Caco-2 (cell line): ENCODE measurements around the gene BDH1. TPM values are rescaled to one million over a fixed set of nuclear protein-coding genes. Genes with fewer than 3 reads are reported as not detected.

Experiments
- BruUV-seq: library from RNA; stranded (reverse); fragments of 400-500 nt; replicated peaks from 2 replicates; lab custom pipeline; 2021; lab: Mats Ljungman, UMichigan
- CTCF ChIA-PET: fragments of 300-600 bp; sonication (Branson Sonifier 250); formaldehyde crosslinking; loops from one replicate; lab custom pipeline; 2022; ENCODE audit warnings: antibody characterized with exemption; lab: Charles Lee
- POLR2A ChIA-PET: fragments of 300-600 bp; sonication (Branson Sonifier 250); formaldehyde crosslinking; loops from one replicate; lab custom pipeline; 2022; ENCODE audit warnings: antibody characterized with exemption; lab: Charles Lee
- DNase-seq, 2 experiments: peaks; one replicate each; pipeline versions ENCODE4 v3.0.0 to v3.0.0-alpha.2; 2020 to 2022
- H3K27me3 ChIP-seq: replicated peaks from 2 replicates; pipeline ENCODE4 v1.6.0; 2011; ENCODE audit warnings: low read length; ENCODE audit not compliant: control insufficient read depth, insufficient read depth
- H3K36me3 ChIP-seq: 2 replicates; pipeline ENCODE4 v1.5.1; 2011; ENCODE audit warnings: low read length; ENCODE audit not compliant: control insufficient read depth, insufficient read depth
- H3K4me1 ChIP-seq: fragments of 250-450 bp; sonication (Bioruptor Pico); 2 replicates; pipeline ENCODE4 v1.5.1; 2020; ENCODE audit warnings: mild to moderate bottlenecking
- H3K4me3 ChIP-seq: 2 replicates; pipeline ENCODE4 v1.5.1; 2011; ENCODE audit warnings: low read depth, mild to moderate bottlenecking, control low read depth, low read length
- H3K9me3 ChIP-seq: fragments of 250-450 bp; sonication (Bioruptor Pico); 2 replicates; pipeline ENCODE4 v1.5.1; 2020; ENCODE audit warnings: mild to moderate bottlenecking, moderate library complexity
- H3K27ac Mint-ChIP-seq: one replicate; pipeline ENCODE4 v1.8.0; 2022; ENCODE audit warnings: mixed read lengths; ENCODE audit not compliant: unreplicated experiment
- H3K27me3 Mint-ChIP-seq: one replicate; pipeline ENCODE4 v1.8.0; 2022; ENCODE audit warnings: mixed read lengths; ENCODE audit not compliant: insufficient read depth, unreplicated experiment
- H3K36me3 Mint-ChIP-seq: one replicate; pipeline ENCODE4 v1.8.0; 2022; ENCODE audit warnings: mild to moderate bottlenecking, mixed read lengths; ENCODE audit not compliant: insufficient read depth, unreplicated experiment
- H3K4me1 Mint-ChIP-seq: one replicate; pipeline ENCODE4 v1.8.0; 2022; ENCODE audit warnings: low read depth, mixed read lengths; ENCODE audit not compliant: unreplicated experiment
- H3K4me3 Mint-ChIP-seq: one replicate; pipeline ENCODE4 v1.8.0; 2022; ENCODE audit warnings: mild to moderate bottlenecking, moderate library complexity, mixed read lengths; ENCODE audit not compliant: unreplicated experiment
- H3K9me3 Mint-ChIP-seq: one replicate; pipeline ENCODE4 v1.8.0; 2022; ENCODE audit warnings: mixed read lengths; ENCODE audit not compliant: unreplicated experiment
- CTCF ChIP-seq, 2 experiments: fragments of 200-600 bp in 1 of 2; IDR thresholded peaks; 1 replicate in 1 of 2; 2 replicates in 1 of 2; pipeline versions ENCODE4 v1.5.1 to v1.8.0; 2011 to 2022; ENCODE audit warnings: antibody characterized with exemption in 1 of 2, control low read depth in 1 of 2, inconsistent platforms in 1 of 2, low read depth in 1 of 2, low read length in 1 of 2, mild to moderate bottlenecking in 1 of 2, moderate library complexity in 1 of 2; ENCODE audit not compliant: insufficient read depth in 1 of 2, severe bottlenecking in 1 of 2, unreplicated experiment in 1 of 2
- intact Hi-C: fragments of 100-400 bp; cut with micrococcal nuclease; formaldehyde crosslinking; loops from one replicate; pipeline ENCODE4 v1.10.0; 2022; ENCODE audit not compliant: unreplicated experiment
- total RNA-seq: library from RNA; stranded (reverse); gene quantifications from 2 replicates; pipeline ENCODE4 v1.2.3, GENCODE V29; 2022

BDH1 gene
- total RNA-seq, 1 experiment from 2014 or later: 41.8 TPM

GRCh38 chr3:197465996-197466549 is 89.7 kb downstream of the BDH1 start:
- intact Hi-C loops: loop anchor here (5.0 kb wide), 1 partner anchor 36 kb away; no protein-coding TSS in a partner anchor
- no peaks in the 10 kb centered on the region for H3K9me3 ChIP-seq
- peaks cover 44% of the 10 kb centered on the region for H3K4me1 ChIP-seq
- no peaks in the 10 kb centered on the region for H3K27me3 Mint-ChIP-seq
- H3K36me3 Mint-ChIP-seq: no peaks in the 10 kb centered on the region
- CTCF ChIA-PET: interaction anchor here (0.6 kb wide), 1 partner anchor 8 kb away, joined by 3 read pairs; no protein-coding TSS in a partner anchor
- no peak overlapping the region for H3K4me3 ChIP-seq
- peaks cover 38% of the 10 kb centered on the region for H3K4me1 Mint-ChIP-seq
- peak in 1 of 2 experiments; percentile 21 for DNase-seq
- POLR2A ChIA-PET: no interaction called here
- TF ChIP-seq CTCF (IDR thresholded peaks at IDR 0.05; ENCODE audit: insufficient read depth in 1 of 2, low read depth in 1 of 2, low read length in 1 of 2, severe bottlenecking in 1 of 2, unreplicated experiment in 1 of 2): no peak
- no peak overlapping the region for H3K4me3 Mint-ChIP-seq
- H3K9me3 Mint-ChIP-seq: no peaks in the 10 kb centered on the region
- BruUV-seq: no TSS peak
- no peaks in the 10 kb centered on the region for H3K27me3 ChIP-seq
- no peaks in the 10 kb centered on the region for H3K36me3 ChIP-seq
- peak overlapping the region; percentile 76 for H3K27ac Mint-ChIP-seq

- H3K36me3 Mint-ChIP-seq: no peaks in the 10 kb centered on the region
- H3K9me3 ChIP-seq: no peaks in the 10 kb centered on the region
- TF ChIP-seq CTCF (IDR thresholded peaks at IDR 0.05; ENCODE audit: insufficient read depth in 1 of 2, low read depth in 1 of 2, low read length in 1 of 2, severe bottlenecking in 1 of 2, unreplicated experiment in 1 of 2): no peak
- H3K27me3 Mint-ChIP-seq: no peaks in the 10 kb centered on the region
- no peaks in the 10 kb centered on the region for H3K9me3 Mint-ChIP-seq
- no peak overlapping the region for H3K4me3 Mint-ChIP-seq
- H3K36me3 ChIP-seq: no peaks in the 10 kb centered on the region
- POLR2A ChIA-PET: no interaction called here
- H3K4me1 Mint-ChIP-seq: peaks cover 36% of the 10 kb centered on the region
- peak overlapping the region; percentile 76 for H3K27ac Mint-ChIP-seq
- no TSS peak for BruUV-seq
- CTCF ChIA-PET: no interaction called here
- intact Hi-C loops: loop anchor here (5.0 kb wide), 1 partner anchor 37 kb away; no protein-coding TSS in a partner anchor
- DNase-seq: no peak
- no peaks in the 10 kb centered on the region for H3K27me3 ChIP-seq
- H3K4me1 ChIP-seq: peaks cover 43% of the 10 kb centered on the region
- H3K4me3 ChIP-seq: no peak overlapping the region
Observed at GRCh38 chr3:197465197-197465995, 90.4 kb downstream of the BDH1 start.

GRCh38 chr3:197464794-197465193 is 91.0 kb downstream of the BDH1 start:
- peaks cover 43% of the 10 kb centered on the region for H3K4me1 ChIP-seq
- POLR2A ChIA-PET: no interaction called here
- peak overlapping the region; percentile 76 for H3K27ac Mint-ChIP-seq

More at GRCh38 chr3:197464794-197465193, 91.0 kb downstream of the BDH1 start:
- Mint-ChIP-seq H3K4me3 (no peak overlapping the region), H3K4me1 (peaks cover 36% of the 10 kb centered on the region), H3K36me3 (no peaks in the 10 kb centered on the region), H3K27me3 (no peaks in the 10 kb centered on the region), H3K9me3 (no peaks in the 10 kb centered on the region)
- TF ChIP-seq CTCF (IDR thresholded peaks at IDR 0.05; ENCODE audit: insufficient read depth in 1 of 2, low read depth in 1 of 2, low read length in 1 of 2, severe bottlenecking in 1 of 2, unreplicated experiment in 1 of 2): no peak
- CTCF ChIA-PET: no interaction called here
- no peak for DNase-seq
- intact Hi-C loops: loop anchor here (5.0 kb wide), 1 partner anchor 38 kb away; no protein-coding TSS in a partner anchor
- no peaks in the 10 kb centered on the region for H3K27me3 ChIP-seq
- H3K36me3 ChIP-seq: no peaks in the 10 kb centered on the region
- no peak overlapping the region for H3K4me3 ChIP-seq
- no peaks in the 10 kb centered on the region for H3K9me3 ChIP-seq
- BruUV-seq: no TSS peak
